Transverse colon (tissue), 4 donors: ENCODE data around the gene TBX21. TPM values are rescaled to one million over a fixed set of nuclear protein-coding genes. Genes with fewer than 3 reads are reported as not detected.

Source experiments
- DNase-seq: peaks from one replicate; pipeline ENCODE4 v3.0.0-alpha.2; 2019
- H3K27ac ChIP-seq, 4 donors: fragments of 200-600 bp; sonication (generic); 2 replicates each; pipeline ENCODE4 v1.5.1; 2016 to 2018; ENCODE audit warnings: inconsistent platforms in 4 of 4
- H3K27me3 ChIP-seq: fragments of 200-600 bp; sonication (generic); 2 replicates; pipeline ENCODE4 v1.5.1; 2017; ENCODE audit warnings: inconsistent platforms
- H3K36me3 ChIP-seq, 4 donors: fragments of 200-600 bp; sonication (generic); 2 replicates each; pipeline ENCODE4 v1.5.1; 2017 to 2019; ENCODE audit warnings: inconsistent platforms in 4 of 4
- H3K4me1 ChIP-seq, 4 donors: fragments of 200-600 bp; sonication (generic); 2 replicates each; pipeline ENCODE4 v1.5.1; 2017 to 2020; ENCODE audit warnings: inconsistent platforms in 4 of 4
- H3K4me3 ChIP-seq, 4 donors: fragments of 200-600 bp; sonication (generic); 1 replicate in 1 of 4; 2 replicates in 3 of 4; pipeline versions ENCODE4 v1.5.1 to v1.6.1; 2017 to 2019; ENCODE audit warnings: inconsistent platforms in 4 of 4
- H3K9me3 ChIP-seq, 2 donors: fragments of 200-600 bp; sonication (generic); 2 replicates each; pipeline ENCODE4 v1.5.1; 2017 to 2019; ENCODE audit warnings: inconsistent platforms in 2 of 2
- EP300 ChIP-seq: sonication (generic); formaldehyde crosslinking; IDR thresholded peaks from one replicate; pipeline ENCODE4 v1.6.1; 2017; ENCODE audit warnings: antibody characterized with exemption, low read depth
- POLR2A ChIP-seq: fragments of 450-650 bp; IDR thresholded peaks from one replicate; pipeline ENCODE4 v1.6.1; 2016; ENCODE audit warnings: antibody characterized with exemption, mild to moderate bottlenecking, moderate library complexity
- POLR2AphosphoS5 ChIP-seq, 3 donors: sonication (generic); formaldehyde crosslinking; IDR thresholded peaks; one replicate each; pipeline ENCODE4 v1.6.1; 2016; ENCODE audit warnings: antibody characterized with exemption in 3 of 3
- WGBS, 2 donors: methylation state at CpG; one replicate each; pipeline ENCODE4 v1.1.5; 2018; ENCODE audit warnings: low coverage in 1 of 2; 5-methylcytosine and 5-hydroxymethylcytosine counted together
- in situ Hi-C, 4 donors: fragments of 200-750 bp; cut with MboI; loops; one replicate each; pipeline versions ENCODE4 v1.15.0 to v1.15.1; 2017; ENCODE audit warnings: low sequenced_read_pairs in 3 of 4, low pct_ligation_motif_present in 1 of 4, low pct_unique_long_range_greater_than_20kb in 1 of 4
- intact Hi-C: fragments of 100-400 bp; cut with DNase I; formaldehyde crosslinking; loops from one replicate; pipeline ENCODE4 v1.15.1; 2023; ENCODE audit warnings: low total_unique reads
- total RNA-seq, 4 donors: library from RNA; depleted of rRNA; stranded (reverse); fragments of >200 nt; gene quantifications; one replicate each; pipeline ENCODE4 v1.1.0, GENCODE V29; 2016
- TF ChIP-seq, protein P1 (sequence below), 5 experiments: fragments of 200-600 bp in 3 of 5; fragments of 450-650 bp in 2 of 5; sonication (generic) in 3 of 5; IDR thresholded peaks; 1 replicate in 2 of 5; 2 replicates in 3 of 5; pipeline ENCODE4 v1.5.1; 2016 to 2017; ENCODE audit warnings: antibody characterized with exemption in 5 of 5, inconsistent platforms in 3 of 5, mild to moderate bottlenecking in 2 of 5, moderate library complexity in 1 of 5

TBX21 gene
- total RNA-seq, 4 donors from 2014 or later = 0.27 to 18.3 (median 4.9) TPM; not detected in 1

GRCh38 chr17:47693731-47694580, 39.1 kb upstream of the TBX21 start, which contains the start of gene TBKBP1:
TSS of gene TBKBP1 (plus strand) at chr17:47694161. CDS start at chr17:47696113, 1,952 bp downstream.
- Histone ChIP-seq H3K4me3 (peak within 1 kb of the TSS; percentile 76 to 95 (median 91)), H3K36me3 (no peaks in the 10 kb centered on the region), H3K4me1 (peaks cover 7 to 32% (median 20%) of the 10 kb centered on the region in 4 donors), H3K27ac (peak within 1 kb of the TSS; percentile 80 to 92 (median 88)), H3K9me3 (no peaks in the 10 kb centered on the region), H3K27me3 (peaks cover 16% of the 10 kb centered on the region)
- in situ Hi-C loops = loop anchor here in 1 of 4 donors (10.0 kb wide), 1 partner anchor 101 kb away; no protein-coding TSS in a partner anchor
- TF ChIP-seq POLR2A (no peak), EP300 (no peak), POLR2AphosphoS5 (IDR thresholded peaks at IDR 0.05) (no peak)
- TF ChIP-seq, protein P1, sequence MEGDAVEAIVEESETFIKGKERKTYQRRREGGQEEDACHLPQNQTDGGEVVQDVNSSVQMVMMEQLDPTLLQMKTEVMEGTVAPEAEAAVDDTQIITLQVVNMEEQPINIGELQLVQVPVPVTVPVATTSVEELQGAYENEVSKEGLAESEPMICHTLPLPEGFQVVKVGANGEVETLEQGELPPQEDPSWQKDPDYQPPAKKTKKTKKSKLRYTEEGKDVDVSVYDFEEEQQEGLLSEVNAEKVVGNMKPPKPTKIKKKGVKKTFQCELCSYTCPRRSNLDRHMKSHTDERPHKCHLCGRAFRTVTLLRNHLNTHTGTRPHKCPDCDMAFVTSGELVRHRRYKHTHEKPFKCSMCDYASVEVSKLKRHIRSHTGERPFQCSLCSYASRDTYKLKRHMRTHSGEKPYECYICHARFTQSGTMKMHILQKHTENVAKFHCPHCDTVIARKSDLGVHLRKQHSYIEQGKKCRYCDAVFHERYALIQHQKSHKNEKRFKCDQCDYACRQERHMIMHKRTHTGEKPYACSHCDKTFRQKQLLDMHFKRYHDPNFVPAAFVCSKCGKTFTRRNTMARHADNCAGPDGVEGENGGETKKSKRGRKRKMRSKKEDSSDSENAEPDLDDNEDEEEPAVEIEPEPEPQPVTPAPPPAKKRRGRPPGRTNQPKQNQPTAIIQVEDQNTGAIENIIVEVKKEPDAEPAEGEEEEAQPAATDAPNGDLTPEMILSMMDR (IDR thresholded peaks at IDR 0.05) = no peak
- peak; percentile 43 for DNase-seq
- intact Hi-C loops = no loop called here
- WGBS, 2 donors = 1% methylated on average over 61 of the region's 87 CpGs; no CpG with 5 or more reads in 1 of the 2 donors

DNA sequence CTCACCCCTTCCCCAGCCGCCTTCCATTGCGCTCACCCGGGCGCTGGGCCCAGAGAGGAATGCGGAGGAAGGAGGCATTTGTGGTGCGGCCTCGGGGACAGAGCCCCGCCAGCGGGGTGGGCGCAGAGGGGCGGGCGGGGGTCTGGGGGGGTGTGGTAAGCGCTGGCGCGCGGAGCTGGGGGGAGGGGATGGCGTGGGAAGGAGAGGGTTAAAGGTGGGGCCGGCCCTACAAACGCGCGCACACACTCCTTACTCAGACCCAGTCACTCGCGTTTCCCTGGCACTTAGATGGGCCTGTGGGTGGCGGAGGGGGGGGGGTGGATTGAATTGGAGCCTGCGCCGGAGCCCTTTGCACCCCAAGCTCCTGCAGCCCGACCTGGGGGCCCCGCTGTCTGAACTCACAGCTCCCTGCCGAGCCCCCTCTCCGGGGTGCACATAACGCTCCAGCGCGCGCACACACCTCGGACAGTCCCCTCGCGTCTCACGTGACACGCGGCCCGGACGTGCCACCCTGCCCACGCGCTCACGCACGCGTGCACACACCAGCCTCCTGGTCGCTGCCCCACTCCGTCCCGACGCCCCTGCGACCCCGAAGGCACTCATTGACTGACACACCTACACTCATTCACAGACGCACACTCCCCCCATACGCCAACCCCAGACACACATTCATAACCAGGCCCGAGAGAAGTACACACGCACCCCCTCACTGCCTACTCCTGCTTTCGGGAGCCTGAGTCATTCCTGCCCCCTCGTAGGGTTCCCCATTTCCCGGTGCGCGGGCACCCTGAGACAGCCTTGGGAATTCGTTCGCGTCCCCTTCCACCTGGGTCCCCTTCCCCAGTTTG, 38.2 kb upstream of the TBX21 start:
- intact Hi-C loops = no loop called here
- no peaks in the 10 kb centered on the region for H3K9me3 ChIP-seq
- H3K27me3 ChIP-seq = peaks cover 16% of the 10 kb centered on the region
- DNase-seq = peak; percentile 61
- TF ChIP-seq POLR2A (no peak), EP300 (no peak), POLR2AphosphoS5 (IDR thresholded peaks at IDR 0.05) (no peak)
- TF ChIP-seq, protein P1 (IDR thresholded peaks at IDR 0.05) = no peak
- H3K36me3 ChIP-seq = no peaks in the 10 kb centered on the region
- H3K4me3 ChIP-seq = peak overlapping the region; percentile 76 to 95 (median 91)
- 3% methylated on average over 48 of the region's 65 CpGs; no CpG with 5 or more reads in 1 of the 2 donors for WGBS, 2 donors
- in situ Hi-C loops = loop anchor here in 1 of 4 donors (10.0 kb wide), 1 partner anchor 100 kb away; no protein-coding TSS in a partner anchor
- H3K27ac ChIP-seq = peak overlapping the region; percentile 80 to 92 (median 88)
- H3K4me1 ChIP-seq = peaks cover 7 to 32% (median 20%) of the 10 kb centered on the region in 4 donors

GRCh38 chr17:47695429-47696376, 37.3 kb upstream of the TBX21 start:
- peak; percentile 54 for DNase-seq
- intact Hi-C loops = no loop called here
- Histone ChIP-seq H3K9me3 (no peaks in the 10 kb centered on the region), H3K4me3 (peak overlapping the region; percentile 76 to 95 (median 91)), H3K27me3 (peaks cover 16% of the 10 kb centered on the region), H3K36me3 (no peaks in the 10 kb centered on the region), H3K27ac (peak overlapping the region; percentile 80 to 92 (median 88)), H3K4me1 (peaks cover 7 to 32% (median 20%) of the 10 kb centered on the region in 4 donors)
- TF ChIP-seq POLR2A = no peak
- TF ChIP-seq EP300 = no peak
- TF ChIP-seq POLR2AphosphoS5 (IDR thresholded peaks at IDR 0.05) = no peak
- TF ChIP-seq, protein P1 (IDR thresholded peaks at IDR 0.05) = no peak
- in situ Hi-C loops = loop anchor here in 1 of 4 donors (10.0 kb wide), 1 partner anchor 99 kb away; no protein-coding TSS in a partner anchor
- 56% methylated on average over 39 of the region's 47 CpGs; no CpG with 5 or more reads in 1 of the 2 donors for WGBS, 2 donors
